HUDEP-2 (cell line): ENCODE measurements around the gene PPRC1.

ENCODE experiments used
- DNase-seq, 76 experiments: peaks; one replicate each; lab custom pipeline; 2025; ENCODE audit not compliant: unreplicated experiment in 76 of 76; lab: John Stamatoyannopoulos, UW

The PPRC1 gene, protein sequence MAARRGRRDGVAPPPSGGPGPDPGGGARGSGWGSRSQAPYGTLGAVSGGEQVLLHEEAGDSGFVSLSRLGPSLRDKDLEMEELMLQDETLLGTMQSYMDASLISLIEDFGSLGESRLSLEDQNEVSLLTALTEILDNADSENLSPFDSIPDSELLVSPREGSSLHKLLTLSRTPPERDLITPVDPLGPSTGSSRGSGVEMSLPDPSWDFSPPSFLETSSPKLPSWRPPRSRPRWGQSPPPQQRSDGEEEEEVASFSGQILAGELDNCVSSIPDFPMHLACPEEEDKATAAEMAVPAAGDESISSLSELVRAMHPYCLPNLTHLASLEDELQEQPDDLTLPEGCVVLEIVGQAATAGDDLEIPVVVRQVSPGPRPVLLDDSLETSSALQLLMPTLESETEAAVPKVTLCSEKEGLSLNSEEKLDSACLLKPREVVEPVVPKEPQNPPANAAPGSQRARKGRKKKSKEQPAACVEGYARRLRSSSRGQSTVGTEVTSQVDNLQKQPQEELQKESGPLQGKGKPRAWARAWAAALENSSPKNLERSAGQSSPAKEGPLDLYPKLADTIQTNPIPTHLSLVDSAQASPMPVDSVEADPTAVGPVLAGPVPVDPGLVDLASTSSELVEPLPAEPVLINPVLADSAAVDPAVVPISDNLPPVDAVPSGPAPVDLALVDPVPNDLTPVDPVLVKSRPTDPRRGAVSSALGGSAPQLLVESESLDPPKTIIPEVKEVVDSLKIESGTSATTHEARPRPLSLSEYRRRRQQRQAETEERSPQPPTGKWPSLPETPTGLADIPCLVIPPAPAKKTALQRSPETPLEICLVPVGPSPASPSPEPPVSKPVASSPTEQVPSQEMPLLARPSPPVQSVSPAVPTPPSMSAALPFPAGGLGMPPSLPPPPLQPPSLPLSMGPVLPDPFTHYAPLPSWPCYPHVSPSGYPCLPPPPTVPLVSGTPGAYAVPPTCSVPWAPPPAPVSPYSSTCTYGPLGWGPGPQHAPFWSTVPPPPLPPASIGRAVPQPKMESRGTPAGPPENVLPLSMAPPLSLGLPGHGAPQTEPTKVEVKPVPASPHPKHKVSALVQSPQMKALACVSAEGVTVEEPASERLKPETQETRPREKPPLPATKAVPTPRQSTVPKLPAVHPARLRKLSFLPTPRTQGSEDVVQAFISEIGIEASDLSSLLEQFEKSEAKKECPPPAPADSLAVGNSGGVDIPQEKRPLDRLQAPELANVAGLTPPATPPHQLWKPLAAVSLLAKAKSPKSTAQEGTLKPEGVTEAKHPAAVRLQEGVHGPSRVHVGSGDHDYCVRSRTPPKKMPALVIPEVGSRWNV (N-terminal part only)

DNA sequence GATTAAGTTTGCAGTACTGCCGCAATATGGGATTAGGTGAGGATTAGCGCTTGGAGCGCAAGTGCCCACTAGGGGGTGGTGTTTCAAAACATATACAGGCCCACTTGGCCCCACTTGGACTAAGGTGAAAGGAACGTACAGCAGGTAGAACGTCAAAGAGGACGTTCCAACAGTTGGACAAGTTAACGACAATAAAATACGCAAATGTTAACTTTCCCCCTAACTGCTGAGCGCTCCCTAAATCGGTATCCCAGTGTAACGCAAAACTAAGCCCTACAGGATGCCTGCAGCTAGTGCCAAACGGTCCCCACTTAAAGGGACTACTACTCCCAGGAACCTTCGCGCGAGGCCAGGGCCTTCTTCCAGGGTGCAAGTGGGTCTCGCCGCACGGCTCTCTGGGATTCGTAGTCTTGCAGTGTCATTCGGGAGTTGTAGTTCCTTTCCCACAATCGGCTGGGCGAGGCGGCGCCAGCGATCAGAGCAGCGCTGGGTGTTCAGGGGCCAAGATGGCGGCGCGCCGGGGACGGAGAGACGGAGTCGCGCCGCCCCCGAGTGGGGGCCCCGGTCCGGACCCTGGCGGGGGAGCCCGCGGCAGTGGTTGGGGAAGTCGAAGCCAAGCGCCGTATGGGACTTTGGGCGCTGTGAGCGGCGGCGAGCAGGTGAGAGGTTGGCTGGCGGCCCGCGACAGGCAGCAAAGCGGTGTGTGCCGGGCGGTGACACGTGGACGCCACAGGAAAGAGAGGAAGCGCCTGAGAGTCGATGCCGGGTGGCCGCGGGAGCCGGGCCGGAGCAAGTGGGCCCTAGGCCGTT is at the start of gene PPRC1:
Gene PPRC1 (plus strand): TSS at position 478 of the 810 bp plus-strand sequence. CDS start 29 bp downstream, at position 507.
- peak in 75 of 76 experiments; percentile 44 to 99 (median 96) for DNase-seq

DNA sequence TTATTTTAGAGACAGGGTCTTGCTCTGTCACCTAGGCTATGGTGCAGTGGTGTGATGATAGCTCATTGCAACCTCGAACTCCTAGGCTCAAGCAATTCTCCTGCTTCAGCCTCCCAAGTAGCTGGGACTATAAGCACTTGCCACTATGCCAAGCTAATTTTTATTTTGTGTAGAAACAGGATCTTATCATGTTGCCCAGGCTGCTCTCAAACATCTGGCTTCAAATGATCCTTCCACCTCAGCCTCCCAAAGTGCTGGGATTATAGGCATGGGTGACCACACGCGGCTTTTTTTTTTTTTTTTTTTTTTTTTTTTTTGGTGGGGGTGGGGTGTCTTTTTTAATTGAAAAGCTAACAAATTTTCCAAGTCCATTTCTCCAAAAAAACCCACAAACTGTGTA is 49.3 kb upstream of the PPRC1 start:
- DNase-seq: peak in 30 of 76 experiments; percentile 8 to 71 (median 28)

DNA sequence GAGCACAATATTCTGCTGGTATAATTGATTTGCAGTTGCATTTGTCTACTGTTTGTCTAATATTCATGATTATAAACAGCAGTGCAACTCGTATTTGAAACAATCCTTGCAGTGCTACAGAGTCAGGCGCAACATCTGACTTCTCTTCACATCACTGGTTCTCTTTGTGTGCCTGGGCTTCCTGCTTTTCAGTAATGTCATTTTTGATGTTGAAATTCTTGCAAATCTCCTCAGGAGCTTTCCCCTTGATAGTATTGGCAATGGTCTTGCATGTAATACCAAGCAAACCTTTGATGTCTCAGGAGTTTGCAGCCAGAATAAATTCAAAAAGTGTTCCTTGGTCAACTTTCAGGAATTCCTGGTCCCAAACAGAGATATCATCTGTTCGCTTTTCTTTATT is 47.5 kb upstream of the PPRC1 start:
- no peak for DNase-seq

DNA sequence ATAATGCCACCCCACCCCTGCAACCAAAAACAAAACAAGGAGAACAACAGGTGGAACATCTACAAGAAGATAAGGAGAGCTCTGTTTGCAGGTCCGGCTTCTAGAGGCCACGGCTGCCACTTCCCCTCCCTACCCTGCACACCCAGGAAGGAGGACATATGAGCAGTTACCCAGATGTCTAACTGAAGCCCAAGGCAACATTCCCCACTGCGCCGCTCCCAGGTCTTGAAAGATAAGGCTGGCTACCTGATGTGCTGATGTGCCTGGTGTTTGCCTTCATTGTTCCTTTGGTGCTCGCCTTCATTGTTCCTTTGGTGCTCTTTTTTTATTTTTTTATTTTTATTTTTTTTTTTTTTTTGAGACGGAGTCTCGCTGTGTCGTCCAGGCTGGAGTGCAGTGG is 46.6 kb upstream of the PPRC1 start:
- DNase-seq: no peak

DNA sequence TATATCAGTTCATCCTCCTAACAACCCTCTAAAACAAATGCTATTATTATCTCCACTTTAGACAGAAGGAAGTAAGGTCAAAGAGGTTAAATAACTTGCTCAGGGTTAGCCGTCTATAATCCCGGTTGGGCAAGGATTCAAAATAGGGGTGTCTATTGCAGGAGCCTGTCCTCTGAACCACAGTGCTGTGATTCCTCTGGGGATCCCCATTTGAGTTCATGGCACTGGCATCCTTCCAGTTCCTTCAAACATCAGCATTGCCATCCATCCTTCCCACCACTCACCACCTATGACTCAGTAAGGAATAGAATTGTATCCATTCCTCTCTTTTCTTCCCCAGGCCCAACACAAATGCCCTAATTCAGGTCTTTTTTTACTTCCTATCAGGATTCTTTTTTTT is 42.1 kb upstream of the PPRC1 start:
- DNase-seq: no peak

DNA sequence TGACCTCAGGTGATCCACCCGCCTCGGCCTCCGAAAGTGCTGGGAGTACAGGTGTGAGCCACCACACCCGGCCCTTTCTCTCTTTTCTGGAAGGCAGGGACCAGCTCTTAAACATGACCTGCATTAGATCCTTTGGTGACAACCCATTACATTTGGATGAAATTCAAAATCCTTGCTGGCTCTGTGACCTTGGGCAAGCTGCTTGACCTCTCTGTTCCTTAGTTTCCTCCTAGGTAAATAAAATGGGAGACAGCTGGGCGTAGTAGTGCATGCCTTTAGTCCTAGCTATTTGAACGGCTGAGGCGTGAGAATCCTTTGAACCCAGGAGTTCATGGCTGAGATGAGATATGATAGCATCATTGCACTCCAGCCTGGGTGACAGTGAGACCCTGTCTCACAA is 36.4 kb upstream of the PPRC1 start:
- no peak for DNase-seq

DNA sequence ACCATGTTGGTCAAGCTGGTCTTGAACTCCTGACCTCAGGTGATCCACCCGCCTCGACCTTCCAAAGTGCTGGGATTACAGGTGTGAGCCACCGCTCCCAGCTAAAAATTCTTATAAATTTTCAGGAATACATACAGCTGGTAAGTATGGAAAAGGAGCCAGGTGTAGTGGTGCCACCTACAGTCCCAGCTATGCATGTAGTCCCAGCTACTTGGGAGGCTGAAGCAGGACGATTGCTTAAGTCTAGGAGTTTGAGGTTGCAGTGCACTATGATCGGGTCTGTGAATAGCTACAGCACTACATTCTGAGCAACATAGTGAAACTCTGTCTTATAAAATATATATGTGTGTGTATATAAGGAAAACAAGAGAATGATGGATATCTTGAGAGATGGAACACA is 31.7 kb upstream of the PPRC1 start:
- no peak for DNase-seq

DNA sequence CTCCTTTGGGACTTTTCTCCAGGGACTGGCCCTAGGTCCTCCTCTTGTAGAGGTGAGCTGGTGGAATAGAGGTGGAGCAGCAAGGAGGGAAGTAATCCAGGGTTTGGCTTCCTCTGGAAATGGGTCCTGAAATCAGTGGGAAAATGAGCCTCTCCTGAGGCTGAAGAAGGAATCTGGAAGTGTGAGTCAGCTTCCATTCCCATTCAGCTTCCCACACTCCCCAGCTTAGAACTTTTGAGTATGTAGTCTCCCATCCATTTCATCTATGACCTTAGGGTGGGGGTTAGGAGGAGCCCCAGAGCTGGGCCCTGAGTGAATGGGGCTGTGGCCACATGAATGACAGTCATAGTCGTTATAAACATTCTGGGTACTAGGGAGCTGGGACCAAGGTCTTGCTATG is 30.4 kb upstream of the PPRC1 start:
- no peak for DNase-seq

DNA sequence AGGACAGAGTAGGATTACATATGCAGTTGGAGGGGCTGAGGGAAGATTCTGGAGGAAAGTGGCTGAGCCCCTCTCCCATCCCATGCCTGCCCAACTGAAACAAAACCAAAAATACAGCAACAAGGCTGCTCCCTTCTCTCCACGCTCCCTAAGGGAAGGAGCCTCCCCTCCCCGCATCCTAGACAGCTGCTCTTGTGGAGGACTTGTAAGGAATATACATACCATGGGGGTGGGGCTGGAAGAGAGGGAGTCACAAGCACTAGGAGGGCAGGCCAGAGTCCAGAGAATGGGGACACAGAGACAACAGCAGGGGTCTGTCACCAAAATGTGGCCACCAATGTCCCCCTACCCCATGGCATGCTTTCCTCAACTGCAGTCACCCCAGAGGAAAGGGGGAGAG is 25.8 kb upstream of the PPRC1 start:
- DNase-seq: peak in 1 of 76 experiments; percentile 28

DNA sequence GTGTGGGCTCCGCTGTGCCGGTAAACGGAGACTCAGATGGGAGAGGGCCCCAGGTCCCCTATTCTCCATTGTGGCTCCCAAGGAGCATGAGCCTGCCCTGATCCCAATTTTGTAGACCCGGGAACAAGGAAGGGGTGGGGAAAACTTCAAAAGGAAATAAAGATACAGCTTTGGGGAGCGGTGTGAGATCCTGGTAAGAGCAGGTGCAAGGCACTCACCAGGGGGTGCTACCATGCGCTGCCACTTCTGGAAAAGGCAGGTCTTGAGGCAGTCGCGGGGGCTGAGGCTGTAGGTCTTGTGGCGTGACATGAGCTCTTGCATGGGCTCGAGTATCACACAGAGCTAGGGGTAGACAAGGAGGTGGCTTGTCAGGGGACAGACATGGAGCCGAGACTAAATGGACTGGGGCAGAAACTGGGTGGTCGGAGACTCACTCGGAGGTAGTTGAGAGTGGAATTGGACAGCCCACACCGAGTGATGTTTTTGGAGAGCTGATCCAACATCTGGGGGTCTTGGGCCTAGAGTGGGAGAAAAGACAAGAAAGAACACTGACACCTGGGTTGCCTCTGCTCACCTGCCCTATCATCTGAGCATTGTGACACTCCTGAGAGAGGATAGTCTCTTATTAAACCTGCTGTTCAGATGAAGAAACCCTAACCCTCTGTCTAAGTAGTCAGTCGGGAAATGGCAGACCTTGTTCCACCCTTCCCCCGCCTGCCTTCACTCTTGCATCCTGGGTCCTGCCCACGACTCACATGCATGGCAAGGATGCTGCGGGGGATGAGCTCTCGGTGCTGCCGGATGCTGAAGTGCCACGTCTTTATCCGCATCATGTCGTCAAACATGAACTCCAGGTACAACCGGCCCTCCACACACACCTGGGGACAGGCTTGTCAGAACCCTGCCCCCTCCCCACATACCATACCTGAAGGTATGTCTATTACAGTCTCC is 23.4 kb upstream of the PPRC1 start:
- no peak for DNase-seq

DNA sequence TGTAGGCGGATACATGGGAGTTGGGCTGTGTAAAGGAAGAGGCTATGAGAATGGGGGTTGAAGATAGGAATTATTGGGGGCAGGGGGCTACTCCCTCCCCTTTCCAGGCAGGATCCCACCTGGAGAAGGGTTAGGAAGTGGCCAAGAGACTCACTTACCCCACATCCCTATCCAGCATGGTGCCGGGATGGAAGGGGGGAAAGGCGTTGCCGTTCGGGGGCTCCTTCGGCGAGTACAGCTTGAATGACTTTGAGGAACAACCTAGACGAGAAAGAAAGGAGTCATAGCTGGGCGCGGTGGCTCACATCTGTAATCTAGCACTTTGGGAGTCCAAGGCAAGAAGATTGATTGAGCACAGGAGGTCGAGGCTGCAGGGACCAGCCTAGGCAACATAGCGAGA is 21.6 kb upstream of the PPRC1 start:
- DNase-seq: no peak

DNA sequence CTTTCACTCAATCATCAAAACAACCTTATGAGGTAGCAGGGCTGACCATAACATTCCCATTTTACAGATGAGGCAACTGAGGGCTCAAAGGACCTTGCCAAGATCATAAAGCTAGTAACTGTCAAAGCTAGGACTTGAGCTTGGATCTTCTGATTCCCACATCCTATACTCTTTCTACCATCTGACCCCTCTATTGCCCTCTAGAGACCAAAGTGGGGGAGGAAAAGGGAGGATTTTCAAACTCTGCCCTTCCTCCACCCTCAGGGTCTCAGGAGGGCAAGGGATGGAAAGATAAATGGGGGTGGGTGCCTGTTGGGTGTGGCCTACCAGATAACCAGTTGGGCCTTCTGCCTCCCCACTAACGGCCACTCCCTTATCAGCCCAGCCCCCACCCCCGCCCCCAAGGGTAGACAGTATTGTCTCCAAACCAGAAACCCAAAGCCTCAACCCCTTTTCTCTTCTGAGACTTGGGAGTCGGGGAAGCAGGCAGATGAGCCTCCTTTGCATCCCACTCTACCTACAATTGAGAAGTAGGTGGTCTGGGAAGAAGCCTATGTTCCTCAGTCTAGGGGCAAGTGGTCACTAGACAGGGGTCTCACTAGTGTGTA is 20.5 kb upstream of the PPRC1 start:
- peak in 74 of 76 experiments; percentile 57 to 98 (median 92) for DNase-seq

DNA sequence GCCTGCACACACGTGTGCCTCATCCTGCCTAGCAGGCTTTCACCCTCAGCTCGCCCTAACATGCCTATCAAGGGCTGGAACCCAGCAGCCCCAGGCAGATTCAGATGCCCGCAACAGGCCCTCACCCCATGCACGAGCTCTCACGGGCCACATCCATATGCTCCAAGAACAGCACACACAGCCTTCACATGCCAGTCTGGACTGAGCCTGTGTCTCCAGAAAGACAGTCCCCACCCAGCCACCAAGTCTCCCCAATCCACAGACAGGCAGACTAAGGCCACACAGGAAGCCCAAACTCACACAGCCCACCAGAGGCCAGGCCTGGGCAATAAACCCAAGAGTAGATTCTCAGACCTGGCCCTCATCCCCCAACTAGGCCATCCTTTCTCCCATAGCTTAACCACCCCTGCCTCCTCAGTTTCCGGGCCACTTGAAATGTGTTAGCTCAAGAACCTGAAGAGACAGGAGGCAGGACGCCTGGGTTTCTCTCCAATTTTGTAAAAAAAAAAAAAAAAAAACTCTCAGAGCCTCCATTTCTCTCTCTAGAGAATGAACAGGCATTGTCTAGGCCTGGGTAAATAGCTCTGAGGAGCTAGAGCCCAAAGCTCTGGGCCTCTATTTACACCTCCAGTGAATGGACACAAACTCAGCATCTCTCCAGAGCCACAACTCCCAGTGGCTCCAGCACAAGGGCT is 19.4 kb upstream of the PPRC1 start:
- peak in 67 of 76 experiments; percentile 12 to 79 (median 51) for DNase-seq

DNA sequence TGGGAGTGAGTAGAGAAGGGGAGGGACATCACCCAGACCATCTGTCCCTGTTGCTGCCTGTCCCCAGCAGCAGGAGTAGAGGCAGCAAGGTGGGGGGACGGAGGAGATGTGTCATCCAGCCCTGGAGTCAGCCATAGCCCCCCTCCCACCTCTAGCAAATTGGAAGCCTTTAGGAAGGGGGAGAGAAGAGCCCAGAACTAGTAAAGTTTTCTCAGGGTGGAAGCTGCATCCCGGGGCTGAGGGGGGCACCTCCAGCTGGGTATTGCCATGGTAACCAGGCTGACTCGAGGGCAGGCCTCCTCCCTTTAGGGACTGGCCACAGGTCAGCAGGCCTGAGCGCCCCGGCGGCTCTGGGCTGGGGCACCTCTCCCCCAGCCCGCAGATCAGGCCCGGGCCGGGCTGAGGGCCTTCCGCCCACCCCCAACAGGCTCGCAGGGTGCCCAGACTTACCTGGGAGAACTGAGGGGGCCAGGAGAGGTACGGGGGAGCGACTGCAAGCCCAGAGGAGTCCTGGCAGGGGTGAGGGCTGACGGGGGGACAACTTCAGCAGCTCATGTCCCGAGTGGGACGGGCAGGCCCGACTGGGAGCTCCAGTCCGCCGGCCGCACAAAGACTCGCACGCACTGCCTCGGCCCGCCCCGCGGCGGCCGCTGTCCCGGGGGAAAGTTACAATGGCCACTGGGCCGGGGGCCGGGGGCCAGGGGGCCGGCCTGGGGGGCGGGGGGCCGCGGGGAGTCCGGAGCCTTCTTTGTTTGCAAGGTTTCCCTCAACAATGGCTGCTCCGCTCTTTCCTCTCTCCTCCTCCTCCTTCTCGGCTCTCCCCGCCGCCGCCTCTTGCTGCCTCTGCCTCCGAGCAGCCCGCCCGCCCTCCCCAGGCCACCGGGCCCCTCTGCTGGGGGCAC is 18.6 kb upstream of the PPRC1 start:
- DNase-seq: peak in 9 of 76 experiments; percentile 6 to 51 (median 29)

DNA sequence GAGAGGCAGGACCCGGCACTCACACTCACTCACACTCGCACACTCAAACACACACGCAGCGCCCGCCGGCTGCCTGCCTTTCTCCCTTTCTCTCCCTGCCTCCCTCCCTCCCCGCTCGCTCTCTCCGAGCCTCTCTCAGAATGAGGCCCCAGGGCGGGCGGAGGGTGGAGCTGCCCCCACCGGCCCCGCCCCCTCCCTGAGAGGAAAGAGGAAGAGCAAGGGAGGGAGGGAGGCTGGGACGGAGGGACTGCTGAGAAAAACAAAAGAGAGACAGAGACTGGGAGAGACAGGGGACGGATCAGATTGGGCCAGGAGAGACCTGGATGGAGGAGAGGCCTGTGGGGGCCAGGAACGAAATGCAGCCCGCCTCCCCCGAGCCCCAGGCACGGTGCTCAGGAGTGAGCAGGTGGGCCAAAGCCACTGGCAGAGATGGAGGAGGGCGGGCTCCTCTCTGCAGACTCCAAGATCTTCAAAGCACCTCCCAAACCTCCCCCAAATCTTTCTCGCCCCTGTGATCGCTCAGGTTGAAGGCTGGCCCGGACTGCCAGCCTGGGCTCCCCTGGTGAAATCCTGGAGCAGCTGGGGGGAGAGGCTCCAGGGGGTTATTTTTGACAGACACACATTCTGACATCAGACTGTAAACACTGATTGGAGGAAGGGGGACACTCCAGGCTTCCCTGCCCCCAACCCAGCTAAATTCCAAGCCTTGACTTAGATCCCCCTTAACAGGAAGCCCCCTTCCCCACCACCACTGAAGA is 17.8 kb upstream of the PPRC1 start:
- DNase-seq: peak in 73 of 76 experiments; percentile 31 to 90 (median 80)

DNA sequence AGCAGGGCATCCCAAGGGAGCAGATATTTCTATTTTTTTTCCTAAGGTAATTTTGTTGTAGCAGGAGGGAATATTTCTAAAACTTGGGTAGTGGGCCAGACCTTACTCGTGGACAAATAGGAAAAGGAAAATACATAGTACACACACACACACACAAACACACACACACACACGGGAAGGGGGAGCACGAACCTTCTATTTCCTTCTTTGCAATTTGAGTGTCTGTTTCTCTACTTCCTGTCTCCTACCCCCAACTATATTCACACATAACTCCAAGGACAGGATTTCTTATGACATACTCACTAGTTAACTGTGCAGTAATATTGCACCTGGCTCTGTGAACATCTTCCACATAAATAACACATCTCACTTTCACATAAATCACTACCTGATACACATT is 17.1 kb upstream of the PPRC1 start:
- DNase-seq: no peak
